NCI-H2081 treated with DMSO at 0.1 percent for 48 hours (cell line): ENCODE results near the gene RILP.

Experiments
- DNase-seq: peaks from one replicate; lab custom pipeline; 2025; lab: John Stamatoyannopoulos, UW

RILP gene

GRCh38 chr17:1604831-1605528, 44.7 kb downstream of the RILP start:
- DNase-seq: no peak

- DNase-seq: no peak
Observed at GRCh38 chr17:1601571-1601970, 48.1 kb downstream of the RILP start.

- no peak for DNase-seq
Observed at GRCh38 chr17:1598399-1599095, 51.1 kb downstream of the RILP start.

GRCh38 chr17:1597861-1598342, 51.8 kb downstream of the RILP start:
- DNase-seq: no peak
